Temporal lobe (tissue), 1 donor: ENCODE measurements around the gene PI4KA. TPM values are rescaled to one million over a fixed set of nuclear protein-coding genes. Genes with fewer than 3 reads are reported as not detected.

Experiments
- total RNA-seq: library from RNA; depleted of rRNA; stranded (reverse); fragments of >200 nt; gene quantifications from one replicate; pipeline ENCODE4 v1.2.3, GENCODE V29; 2014

Gene PI4KA
- total RNA-seq, 1 donor from 2014 or later: 67.1 TPM

Other genes with a start within 250 kb of the PI4KA start
- gene SERPIND1, start 84.7 kb downstream of the PI4KA start, total RNA-seq: 8.6 TPM
- 7.1 TPM for gene SNAP29, start 196 bp upstream of the PI4KA start, total RNA-seq
- 44.5 TPM for gene CRKL, start 58.6 kb upstream of the PI4KA start, total RNA-seq
- 2.5 TPM for gene AIFM3, start 108.4 kb upstream of the PI4KA start, total RNA-seq
- 42.0 TPM for gene LZTR1, start 123.5 kb upstream of the PI4KA start, total RNA-seq
- 17.5 TPM for gene THAP7, start 143.3 kb upstream of the PI4KA start, total RNA-seq
- gene P2RX6, start 156.4 kb upstream of the PI4KA start, total RNA-seq: 0.49 TPM
- gene SLC7A4, start 173.8 kb upstream of the PI4KA start, total RNA-seq: 1.5 TPM
- not detected for gene LRRC74B, start 187.1 kb upstream of the PI4KA start, total RNA-seq